GM19467 (cell line): ENCODE data around the gene MIOX.

Source experiments
- ATAC-seq: cut with Tn5 transposase; IDR thresholded peaks from one replicate; pipeline ENCODE4 v1.9.1; 2021; ENCODE audit warnings: mild to moderate bottlenecking, moderate library complexity; ENCODE audit not compliant: unreplicated experiment

MIOX gene

GRCh38 chr22:50471962-50472361 lies 14.7 kb upstream of the MIOX start:
- no peak for ATAC-seq

GRCh38 chr22:50473088-50473487 lies 13.6 kb upstream of the MIOX start:
- no peak for ATAC-seq

- no peak for ATAC-seq
These were observed 12.6 kb upstream of the MIOX start for GRCh38 chr22:50473855-50474671.

- ATAC-seq: peak; percentile 57
These were observed 11.7 kb upstream of the MIOX start, which contains the start of gene SBF1 for GRCh38 chr22:50474710-50475651. Gene SBF1, minus strand, starts transcription at chr22:50475035. Its CDS starts 195 bp downstream, at chr22:50474840.

GRCh38 chr22:50475652-50476002 lies 11.0 kb upstream of the MIOX start:
- no peak for ATAC-seq

GRCh38 chr22:50476868-50477267 lies 9.8 kb upstream of the MIOX start:
- ATAC-seq: no peak

GRCh38 chr22:50477923-50478322 lies 8.7 kb upstream of the MIOX start:
- no peak for ATAC-seq

GRCh38 chr22:50479721-50480120 lies 6.9 kb upstream of the MIOX start:
- ATAC-seq: no peak

- no peak for ATAC-seq
These were observed 5.6 kb upstream of the MIOX start for GRCh38 chr22:50481045-50481439.

- no peak for ATAC-seq
These were observed 5.1 kb upstream of the MIOX start, which contains the start of gene ADM2 for GRCh38 chr22:50481440-50482106. Gene ADM2, plus strand, starts transcription at chr22:50481543. Its CDS starts 305 bp downstream, at chr22:50481848.

GRCh38 chr22:50482107-50483074 lies 4.3 kb upstream of the MIOX start:
- ATAC-seq: no peak

- no peak for ATAC-seq
These were observed 3.6 kb upstream of the MIOX start for GRCh38 chr22:50483106-50483505.

GRCh38 chr22:50483556-50483955 lies 3.1 kb upstream of the MIOX start:
- ATAC-seq: no peak

- no peak for ATAC-seq
These were observed 2.4 kb upstream of the MIOX start for GRCh38 chr22:50483977-50484853.

GRCh38 chr22:50485221-50486131 lies 1.2 kb upstream of the MIOX start:
- ATAC-seq: no peak

- no peak for ATAC-seq
These were observed 789 bp downstream of the MIOX start for GRCh38 chr22:50487290-50488005.

- ATAC-seq: no peak
These were observed 1.5 kb downstream of the MIOX start for GRCh38 chr22:50488006-50488677.
